ENCODE data around the gene OTULINL.
"Not testable (repeated sequence)": the region's sequence is repeated elsewhere in the genome, so short reads cannot be mapped to it uniquely, and the experiment has no call there.

The OTULINL gene

GRCh38 chr5:14581106-14581890, at the start of gene OTULINL:
Gene OTULINL (plus strand): TSS chr5:14581792. CDS start chr5:14581895, 103 bp downstream.
- DNase-seq (peak; percentile 73), ATAC-seq (replicated peaks) (peak; percentile 96 to 97)
- Mint-ChIP-seq H3K4me1 (peaks cover 0 to 2% of the 10 kb centered on the region in 2 donors), H3K36me3 (no peaks in the 10 kb centered on the region), H3K27me3 (peaks cover 30 to 55% of the 10 kb centered on the region in 2 donors), H3K9me3 (no peaks in the 10 kb centered on the region), H3K27ac (no peak within 1 kb of the TSS), H3K4me3 (peak within 1 kb of the TSS; percentile 70 to 82)

- Mint-ChIP-seq H3K36me3 (no peaks in the 10 kb centered on the region), H3K27ac (no peak overlapping the region), H3K27me3 (no peaks in the 10 kb centered on the region), H3K4me1 (peaks cover 3 to 8% of the 10 kb centered on the region in 2 donors), H3K9me3 (peaks cover 0 to 3% of the 10 kb centered on the region in 2 donors), H3K4me3 (no peak overlapping the region)
- DNase-seq, result no peak
- no peak for ATAC-seq (replicated peaks)
These were observed 49.4 kb upstream of the OTULINL start for GRCh38 chr5:14532180-14532579.

- no peaks in the 10 kb centered on the region for H3K36me3 Mint-ChIP-seq
- peaks cover 0 to 5% of the 10 kb centered on the region in 2 donors for H3K27me3 Mint-ChIP-seq
- DNase-seq, result no peak
- peaks cover 3 to 8% of the 10 kb centered on the region in 2 donors for H3K4me1 Mint-ChIP-seq
- peaks cover 3% of the 10 kb centered on the region in 2 donors for H3K9me3 Mint-ChIP-seq
- no peak overlapping the region for H3K4me3 Mint-ChIP-seq
- no peak overlapping the region for H3K27ac Mint-ChIP-seq
- peak; percentile 29 to 33 for ATAC-seq (replicated peaks)
These were observed 46.8 kb upstream of the OTULINL start for GRCh38 chr5:14534773-14535172.

- Mint-ChIP-seq H3K4me1 (peaks cover 0 to 3% of the 10 kb centered on the region in 2 donors), H3K27ac (no peak overlapping the region), H3K4me3 (no peak overlapping the region), H3K27me3 (peaks cover 33 to 49% of the 10 kb centered on the region in 2 donors), H3K9me3 (peaks cover 12 to 18% of the 10 kb centered on the region in 2 donors), H3K36me3 (peaks cover 9% of the 10 kb centered on the region in 2 donors)
- DNase-seq (no peak), ATAC-seq (replicated peaks) (no peak)
These were observed 36.3 kb upstream of the OTULINL start for GRCh38 chr5:14545308-14545707.

GRCh38 chr5:14545862-14546261, 35.7 kb upstream of the OTULINL start:
- Mint-ChIP-seq H3K4me1 (peaks cover 0 to 3% of the 10 kb centered on the region in 2 donors), H3K27me3 (peaks cover 38 to 48% of the 10 kb centered on the region in 2 donors), H3K36me3 (peaks cover 9% of the 10 kb centered on the region in 2 donors), H3K4me3 (no peak overlapping the region), H3K9me3 (peaks cover 8 to 12% of the 10 kb centered on the region in 2 donors), H3K27ac (no peak overlapping the region)
- ATAC-seq (replicated peaks) (no peak), DNase-seq (no peak)

- Mint-ChIP-seq H3K4me3 (no peak overlapping the region), H3K36me3 (no peaks in the 10 kb centered on the region), H3K4me1 (peaks cover 0 to 3% of the 10 kb centered on the region in 2 donors), H3K9me3 (peaks cover 0 to 2% of the 10 kb centered on the region in 2 donors), H3K27ac (no peak overlapping the region), H3K27me3 (peaks cover 34 to 48% of the 10 kb centered on the region in 2 donors)
- ATAC-seq (replicated peaks) (no peak), DNase-seq (no peak)
These were observed 33.9 kb upstream of the OTULINL start for GRCh38 chr5:14547666-14548065.

GRCh38 chr5:14551211-14551610, 30.4 kb upstream of the OTULINL start:
- no peak for ATAC-seq (replicated peaks)
- peaks cover 9 to 15% of the 10 kb centered on the region in 2 donors for H3K9me3 Mint-ChIP-seq
- peaks cover 0 to 3% of the 10 kb centered on the region in 2 donors for H3K4me1 Mint-ChIP-seq
- H3K36me3 Mint-ChIP-seq, result peaks cover 0 to 8% of the 10 kb centered on the region in 2 donors
- H3K27ac Mint-ChIP-seq, result no peak overlapping the region
- no peak overlapping the region for H3K4me3 Mint-ChIP-seq
- H3K27me3 Mint-ChIP-seq, result peaks cover 36 to 43% of the 10 kb centered on the region in 2 donors
- DNase-seq, result no peak

GRCh38 chr5:14552017-14552416, 29.6 kb upstream of the OTULINL start:
- no peak for DNase-seq
- ATAC-seq (replicated peaks), result no peak
- peaks cover 30 to 37% of the 10 kb centered on the region in 2 donors for H3K27me3 Mint-ChIP-seq

GRCh38 chr5:14554288-14554687, 27.3 kb upstream of the OTULINL start:
- H3K27me3 Mint-ChIP-seq, result peaks cover 35 to 42% of the 10 kb centered on the region in 2 donors
- not testable (repeated sequence) for H3K4me3 Mint-ChIP-seq; ATAC-seq (replicated peaks); DNase-seq; H3K27ac Mint-ChIP-seq; H3K36me3 Mint-ChIP-seq; H3K4me1 Mint-ChIP-seq
- H3K9me3 Mint-ChIP-seq, result peaks cover 9 to 15% of the 10 kb centered on the region in 2 donors

More at GRCh38 chr5:14552017-14552416, 29.6 kb upstream of the OTULINL start:
- Mint-ChIP-seq H3K4me1 (peaks cover 0 to 3% of the 10 kb centered on the region in 2 donors), H3K27ac (no peak overlapping the region), H3K4me3 (no peak overlapping the region), H3K9me3 (peaks cover 9 to 15% of the 10 kb centered on the region in 2 donors), H3K36me3 (peaks cover 0 to 8% of the 10 kb centered on the region in 2 donors)

GRCh38 chr5:14556015-14556414, 25.6 kb upstream of the OTULINL start:
- Mint-ChIP-seq H3K9me3 (peaks cover 9 to 15% of the 10 kb centered on the region in 2 donors), H3K4me3 (no peak overlapping the region), H3K36me3 (peaks cover 0 to 8% of the 10 kb centered on the region in 2 donors), H3K4me1 (peaks cover 4 to 24% of the 10 kb centered on the region in 2 donors), H3K27me3 (peaks cover 24 to 35% of the 10 kb centered on the region in 2 donors), H3K27ac (no peak overlapping the region)
- DNase-seq (no peak), ATAC-seq (replicated peaks) (no peak)

GRCh38 chr5:14557203-14557770, 24.3 kb upstream of the OTULINL start:
- H3K4me3 Mint-ChIP-seq, result no peak overlapping the region

GRCh38 chr5:14557791-14558415, 23.7 kb upstream of the OTULINL start:
- Mint-ChIP-seq H3K9me3 (peaks cover 5 to 15% of the 10 kb centered on the region in 2 donors), H3K36me3 (peaks cover 0 to 8% of the 10 kb centered on the region in 2 donors), H3K4me3 (no peak overlapping the region), H3K4me1 (peaks cover 4 to 24% of the 10 kb centered on the region in 2 donors), H3K27me3 (peaks cover 17 to 26% of the 10 kb centered on the region in 2 donors), H3K27ac (no peak overlapping the region)
- ATAC-seq (replicated peaks) (no peak), DNase-seq (no peak)

More at GRCh38 chr5:14557203-14557770, 24.3 kb upstream of the OTULINL start:
- ATAC-seq (replicated peaks) (no peak), DNase-seq (no peak)
- no peak overlapping the region for H3K27ac Mint-ChIP-seq
- H3K36me3 Mint-ChIP-seq, result peaks cover 0 to 8% of the 10 kb centered on the region in 2 donors
- peaks cover 7 to 15% of the 10 kb centered on the region in 2 donors for H3K9me3 Mint-ChIP-seq
- H3K4me1 Mint-ChIP-seq, result peaks cover 4 to 24% of the 10 kb centered on the region in 2 donors
- peaks cover 20 to 31% of the 10 kb centered on the region in 2 donors for H3K27me3 Mint-ChIP-seq

- DNase-seq, result no peak
- H3K27me3 Mint-ChIP-seq, result peaks cover 11 to 25% of the 10 kb centered on the region in 2 donors
- peak overlapping the region in 1 of 2 donors; percentile 38 for H3K4me3 Mint-ChIP-seq
- ATAC-seq (replicated peaks), result peak; percentile 76 to 83
- H3K27ac Mint-ChIP-seq, result peak overlapping the region; percentile 53
- H3K36me3 Mint-ChIP-seq, result no peaks in the 10 kb centered on the region
- H3K4me1 Mint-ChIP-seq, result peaks cover 4 to 24% of the 10 kb centered on the region in 2 donors
- H3K9me3 Mint-ChIP-seq, result peaks cover 0 to 4% of the 10 kb centered on the region in 2 donors
These were observed 21.4 kb upstream of the OTULINL start for GRCh38 chr5:14560091-14560595.

GRCh38 chr5:14561741-14562140, 19.9 kb upstream of the OTULINL start:
- no peak overlapping the region for H3K27ac Mint-ChIP-seq
- H3K4me3 Mint-ChIP-seq, result no peak overlapping the region
- H3K9me3 Mint-ChIP-seq, result peaks cover 0 to 4% of the 10 kb centered on the region in 2 donors
- DNase-seq (no peak), ATAC-seq (replicated peaks) (no peak)
- H3K4me1 Mint-ChIP-seq, result peaks cover 4 to 24% of the 10 kb centered on the region in 2 donors
- peaks cover 7 to 30% of the 10 kb centered on the region in 2 donors for H3K27me3 Mint-ChIP-seq
- H3K36me3 Mint-ChIP-seq, result no peaks in the 10 kb centered on the region
